Esophagus muscularis mucosa (tissue), 4 donors: ENCODE results near the gene NRXN2. TPM values are rescaled to one million over a fixed set of nuclear protein-coding genes. Genes with fewer than 3 reads are reported as not detected.

ENCODE experiments used
- DNase-seq: peaks from one replicate; pipeline ENCODE4 v3.0.0-alpha.2; 2017; ENCODE audit errors: extremely low spot score
- H3K27ac ChIP-seq, 4 donors: fragments of 200-600 bp; sonication (generic); replicated peaks in 1 of 4; 1 replicate in 3 of 4; 2 replicates in 1 of 4; pipeline ENCODE4 v1.5.1; 2016 to 2019; ENCODE audit warnings: mild to moderate bottlenecking in 1 of 4
- H3K27me3 ChIP-seq, 4 donors: fragments of 200-600 bp; sonication (generic); one replicate each; pipeline versions ENCODE4 v1.5.1 to v1.6.0; 2016 to 2019
- H3K36me3 ChIP-seq, 4 donors: fragments of 200-600 bp; sonication (generic); one replicate each; pipeline ENCODE4 v1.5.1; 2016 to 2019
- H3K4me1 ChIP-seq, 4 donors: fragments of 200-600 bp; sonication (generic); one replicate each; pipeline ENCODE4 v1.5.1; 2016 to 2019
- H3K4me3 ChIP-seq, 4 donors: fragments of 200-600 bp; sonication (generic); 1 replicate in 2 of 4; 2 replicates in 2 of 4; pipeline ENCODE4 v1.5.1; 2016 to 2019; ENCODE audit warnings: mild to moderate bottlenecking in 4 of 4, moderate library complexity in 1 of 4
- H3K9me3 ChIP-seq, 4 donors: fragments of 200-600 bp; sonication (generic); 1 replicate in 3 of 4; 2 replicates in 1 of 4; pipeline ENCODE4 v1.5.1; 2016 to 2019
- EP300 ChIP-seq: sonication (generic); formaldehyde crosslinking; IDR thresholded peaks from one replicate; pipeline ENCODE4 v1.6.1; 2017; ENCODE audit warnings: antibody characterized with exemption
- POLR2A ChIP-seq: fragments of 450-650 bp; IDR thresholded peaks from one replicate; pipeline ENCODE4 v1.6.1; 2017; ENCODE audit warnings: antibody characterized with exemption, moderate library complexity, mild to moderate bottlenecking, low read depth
- POLR2AphosphoS5 ChIP-seq, 2 donors: sonication (generic); formaldehyde crosslinking; IDR thresholded peaks; one replicate each; pipeline ENCODE4 v1.6.1; 2017; ENCODE audit warnings: antibody characterized with exemption in 2 of 2
- WGBS: methylation state at CpG from one replicate; pipeline ENCODE4 v1.1.5; 2018; 5-methylcytosine and 5-hydroxymethylcytosine counted together
- intact Hi-C: fragments of 100-400 bp; cut with DNase I; formaldehyde crosslinking; loops from one replicate; pipeline ENCODE4 v1.15.1; 2023
- total RNA-seq, 4 donors: library from RNA; depleted of rRNA; stranded (reverse); fragments of >200 nt; gene quantifications; one replicate each; pipeline versions ENCODE4 v1.1.0 to v1.2.1, GENCODE V29; 2016
- TF ChIP-seq, protein P1 (sequence below), 3 experiments: fragments of 200-600 bp in 2 of 3; fragments of 450-650 bp in 1 of 3; sonication (generic) in 2 of 3; IDR thresholded peaks; one replicate each; pipeline ENCODE4 v1.5.1; 2017 to 2019; ENCODE audit warnings: antibody characterized with exemption in 3 of 3, mild to moderate bottlenecking in 2 of 3, moderate library complexity in 1 of 3

NRXN2 gene
- total RNA-seq, 4 donors from 2014 or later = 2.1 to 12.9 (median 4.3) TPM

DNA sequence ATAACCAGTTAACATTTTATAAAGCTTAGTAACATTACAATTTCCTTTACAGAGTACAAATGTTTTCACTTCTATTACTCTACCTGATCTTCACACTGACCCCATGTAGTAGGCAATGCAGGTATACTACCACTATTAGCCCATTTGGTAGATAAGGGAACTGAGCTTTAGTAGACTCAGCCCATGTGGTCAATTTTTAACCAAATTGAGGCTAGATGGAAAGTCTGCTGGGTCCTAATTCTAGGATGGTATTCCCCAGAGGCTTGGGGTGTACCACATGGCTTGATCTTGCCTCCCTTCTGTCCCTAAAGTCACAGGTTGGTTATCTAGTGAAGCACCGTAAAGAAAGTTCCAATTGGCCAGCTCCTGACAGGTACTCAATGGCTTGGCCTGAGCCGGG is 48.2 kb downstream of the NRXN2 start:
- 100% methylated on average over 2 of the region's 2 CpGs for WGBS
- H3K4me3 ChIP-seq = no peak overlapping the region

DNA sequence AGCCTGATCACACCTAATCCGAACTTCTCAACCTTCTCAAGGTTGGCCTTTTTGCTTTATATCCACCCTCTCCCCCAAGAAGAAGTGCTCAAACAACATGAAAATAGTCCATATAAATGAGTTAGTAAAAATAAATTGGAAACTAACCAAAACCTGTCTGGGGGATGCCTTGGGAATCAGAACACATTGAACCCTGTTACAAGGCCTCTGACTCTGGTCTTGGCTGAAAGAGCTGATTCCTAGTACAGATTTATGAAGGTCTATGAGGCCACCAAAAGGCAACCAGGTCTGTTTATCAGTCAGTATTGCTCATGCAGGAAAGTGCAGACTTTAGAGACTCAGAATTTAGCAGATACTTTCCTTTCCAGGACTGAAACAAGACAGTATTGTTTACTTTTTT is 49.7 kb downstream of the NRXN2 start:
- no peak for DNase-seq
- H3K27ac ChIP-seq = no peak overlapping the region
- no peak for TF ChIP-seq POLR2AphosphoS5 (IDR thresholded peaks at IDR 0.05)
- TF ChIP-seq, protein P1, sequence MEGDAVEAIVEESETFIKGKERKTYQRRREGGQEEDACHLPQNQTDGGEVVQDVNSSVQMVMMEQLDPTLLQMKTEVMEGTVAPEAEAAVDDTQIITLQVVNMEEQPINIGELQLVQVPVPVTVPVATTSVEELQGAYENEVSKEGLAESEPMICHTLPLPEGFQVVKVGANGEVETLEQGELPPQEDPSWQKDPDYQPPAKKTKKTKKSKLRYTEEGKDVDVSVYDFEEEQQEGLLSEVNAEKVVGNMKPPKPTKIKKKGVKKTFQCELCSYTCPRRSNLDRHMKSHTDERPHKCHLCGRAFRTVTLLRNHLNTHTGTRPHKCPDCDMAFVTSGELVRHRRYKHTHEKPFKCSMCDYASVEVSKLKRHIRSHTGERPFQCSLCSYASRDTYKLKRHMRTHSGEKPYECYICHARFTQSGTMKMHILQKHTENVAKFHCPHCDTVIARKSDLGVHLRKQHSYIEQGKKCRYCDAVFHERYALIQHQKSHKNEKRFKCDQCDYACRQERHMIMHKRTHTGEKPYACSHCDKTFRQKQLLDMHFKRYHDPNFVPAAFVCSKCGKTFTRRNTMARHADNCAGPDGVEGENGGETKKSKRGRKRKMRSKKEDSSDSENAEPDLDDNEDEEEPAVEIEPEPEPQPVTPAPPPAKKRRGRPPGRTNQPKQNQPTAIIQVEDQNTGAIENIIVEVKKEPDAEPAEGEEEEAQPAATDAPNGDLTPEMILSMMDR (IDR thresholded peaks at IDR 0.05) = no peak
- TF ChIP-seq EP300 = no peak
- no peak for TF ChIP-seq POLR2A
- no peak overlapping the region for H3K4me3 ChIP-seq
- intact Hi-C loops = no loop called here
- peaks cover 0 to 74% (median 0%) of the 10 kb centered on the region in 4 donors for H3K27me3 ChIP-seq
- H3K4me1 ChIP-seq = peaks cover 10 to 13% (median 12%) of the 10 kb centered on the region in 4 donors
- WGBS = 94% methylated on average over 1 of the region's 1 CpG
- no peaks in the 10 kb centered on the region for H3K36me3 ChIP-seq
- H3K9me3 ChIP-seq = no peaks in the 10 kb centered on the region

More for the DNA sequence above, 48.2 kb downstream of the NRXN2 start:
- peaks cover 0 to 63% (median 0%) of the 10 kb centered on the region in 4 donors for H3K27me3 ChIP-seq
- H3K27ac ChIP-seq = no peak overlapping the region
- TF ChIP-seq POLR2A (no peak), EP300 (no peak), POLR2AphosphoS5 (IDR thresholded peaks at IDR 0.05) (no peak)
- TF ChIP-seq, protein P1 (IDR thresholded peaks at IDR 0.05) = no peak
- no peak for DNase-seq
- intact Hi-C loops = no loop called here
- peaks cover 10 to 13% (median 12%) of the 10 kb centered on the region in 4 donors for H3K4me1 ChIP-seq
- no peaks in the 10 kb centered on the region for H3K36me3 ChIP-seq
- H3K9me3 ChIP-seq = no peaks in the 10 kb centered on the region

DNA sequence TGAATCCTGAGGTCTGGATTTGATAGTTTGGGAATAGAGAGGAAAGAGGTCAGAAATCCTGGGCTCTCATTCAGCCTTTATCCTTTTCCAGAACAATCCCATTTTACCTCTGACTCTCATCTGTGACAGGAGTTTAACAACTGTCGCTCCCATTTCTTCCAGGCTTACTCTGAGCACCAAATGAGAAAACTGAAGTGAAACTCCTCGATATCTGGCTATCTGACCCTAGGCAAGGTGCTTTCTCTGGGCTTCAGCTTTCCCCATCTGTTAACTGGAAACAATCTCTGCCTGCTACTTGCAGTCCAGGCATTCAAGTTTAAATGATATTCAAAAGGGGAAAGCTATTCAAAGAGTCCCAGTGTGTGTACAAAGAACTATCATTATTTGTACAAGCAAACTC is 50.1 kb downstream of the NRXN2 start:
- peaks cover 10 to 13% (median 12%) of the 10 kb centered on the region in 4 donors for H3K4me1 ChIP-seq
- no peak for DNase-seq
- 75% methylated on average over 2 of the region's 2 CpGs for WGBS

DNA sequence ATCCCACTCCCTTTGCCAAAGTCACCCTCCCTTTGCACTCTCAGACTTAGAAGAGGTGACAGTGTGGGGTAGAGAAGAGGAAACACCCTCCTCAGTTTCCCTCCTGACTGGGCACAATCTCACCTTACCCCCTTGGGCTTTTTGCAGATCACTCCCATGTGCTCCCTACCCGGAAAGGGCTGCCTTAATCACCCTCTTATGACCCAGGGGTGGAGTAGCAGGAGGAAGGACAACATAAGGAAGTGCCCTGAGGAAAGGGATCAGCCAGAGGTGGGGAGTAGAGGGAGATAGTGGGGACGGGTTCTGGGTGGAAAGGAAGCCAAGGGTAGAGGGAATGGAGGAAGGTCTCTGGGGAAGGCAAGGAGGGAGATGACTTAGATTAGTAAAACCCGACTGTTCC is 52.0 kb downstream of the NRXN2 start:
- DNase-seq = no peak
- H3K36me3 ChIP-seq = no peaks in the 10 kb centered on the region
- H3K4me1 ChIP-seq = peaks cover 10 to 13% (median 11%) of the 10 kb centered on the region in 4 donors
- H3K9me3 ChIP-seq = no peaks in the 10 kb centered on the region
- no peak overlapping the region for H3K27ac ChIP-seq
- peaks cover 0 to 64% (median 0%) of the 10 kb centered on the region in 4 donors for H3K27me3 ChIP-seq
- WGBS = 37% methylated on average over 3 of the region's 3 CpGs
- TF ChIP-seq, protein P1 (IDR thresholded peaks at IDR 0.05) = no peak
- TF ChIP-seq POLR2AphosphoS5 (IDR thresholded peaks at IDR 0.05) = no peak
- TF ChIP-seq POLR2A = no peak
- TF ChIP-seq EP300 = no peak
- intact Hi-C loops = no loop called here
- no peak overlapping the region for H3K4me3 ChIP-seq

More for the DNA sequence above, 50.1 kb downstream of the NRXN2 start:
- Histone ChIP-seq H3K27me3 (peaks cover 0 to 74% (median 0%) of the 10 kb centered on the region in 4 donors), H3K36me3 (no peaks in the 10 kb centered on the region), H3K9me3 (no peaks in the 10 kb centered on the region), H3K27ac (no peak overlapping the region), H3K4me3 (no peak overlapping the region)
- intact Hi-C loops = no loop called here
- TF ChIP-seq POLR2AphosphoS5 (IDR thresholded peaks at IDR 0.05) (no peak), POLR2A (no peak), EP300 (no peak)
- TF ChIP-seq, protein P1 (IDR thresholded peaks at IDR 0.05) = no peak
